GM18517 (cell line): ENCODE results near the gene ROMO1.
A peak's percentile ranks its signal among the peaks of the same experiment; 100 is the strongest.

ENCODE experiments used
- ATAC-seq: cut with Tn5 transposase; IDR thresholded peaks from one replicate; pipeline ENCODE4 v1.9.1; 2021; ENCODE audit warnings: mild to moderate bottlenecking, moderate library complexity; ENCODE audit not compliant: unreplicated experiment

ROMO1 gene

GRCh38 chr20:35699127-35699956 lies at the start of gene ROMO1, which contains the start of gene NFS1:
Gene ROMO1 (plus strand): TSS chr20:35699405. CDS start chr20:35699633, 228 bp downstream.
Gene NFS1 (minus strand): TSS chr20:35699352. CDS start chr20:35699288, 64 bp downstream.
- no peak for ATAC-seq

GRCh38 chr20:35650632-35651031 lies 48.6 kb upstream of the ROMO1 start:
- no peak for ATAC-seq

- no peak for ATAC-seq
Measured at GRCh38 chr20:35651958-35652357, 47.2 kb upstream of the ROMO1 start.

GRCh38 chr20:35652641-35653429 lies 46.4 kb upstream of the ROMO1 start:
- no peak for ATAC-seq

GRCh38 chr20:35653430-35653734 lies 45.8 kb upstream of the ROMO1 start:
- ATAC-seq, result no peak

GRCh38 chr20:35653893-35654292 lies 45.3 kb upstream of the ROMO1 start:
- ATAC-seq, result no peak

GRCh38 chr20:35654415-35654814 lies 44.8 kb upstream of the ROMO1 start:
- no peak for ATAC-seq

GRCh38 chr20:35657271-35657670 lies 41.9 kb upstream of the ROMO1 start:
- no peak for ATAC-seq

- no peak for ATAC-seq
Measured at GRCh38 chr20:35660122-35660937, 38.9 kb upstream of the ROMO1 start.

- ATAC-seq, result no peak
Measured at GRCh38 chr20:35661053-35661452, 38.2 kb upstream of the ROMO1 start.

- ATAC-seq, result no peak
Measured at GRCh38 chr20:35661908-35662307, 37.3 kb upstream of the ROMO1 start.

- ATAC-seq, result no peak
Measured at GRCh38 chr20:35662551-35662950, 36.7 kb upstream of the ROMO1 start.

- ATAC-seq, result peak; percentile 29
Measured at GRCh38 chr20:35663516-35664465, 35.4 kb upstream of the ROMO1 start.

GRCh38 chr20:35664466-35665206 lies 34.6 kb upstream of the ROMO1 start, which contains the start of the genes CPNE1 and RBM12:
Gene CPNE1 (minus strand): TSS chr20:35664900. CDS start chr20:35632923, 31,977 bp downstream.
Gene RBM12 (minus strand): TSS chr20:35664900. CDS start chr20:35655322, 9,578 bp downstream.
- ATAC-seq, result peak; percentile 82

- ATAC-seq, result no peak
Measured at GRCh38 chr20:35665949-35666288, 33.3 kb upstream of the ROMO1 start.

GRCh38 chr20:35669221-35669620 lies 30.0 kb upstream of the ROMO1 start:
- no peak for ATAC-seq

- ATAC-seq, result no peak
Measured at GRCh38 chr20:35669681-35670080, 29.5 kb upstream of the ROMO1 start.

GRCh38 chr20:35673884-35674283 lies 25.3 kb upstream of the ROMO1 start:
- no peak for ATAC-seq

GRCh38 chr20:35674921-35675320 lies 24.3 kb upstream of the ROMO1 start:
- ATAC-seq, result no peak
